Measurements from ENCODE around the gene NOXO1.

The NOXO1 gene

GRCh38 chr16:2009791-2010510 lies 28.7 kb upstream of the NOXO1 start, which contains the start of gene ZNF598:
ZNF598 (minus strand) TSS chr16:2009821.
- Histone ChIP-seq H3K4me2 (ENCODE audit: low read depth, low read length, poor library complexity, severe bottlenecking) (peak within 1 kb of the TSS; percentile 92), H3K27me3 (ENCODE audit: low read length) (no peaks in the 10 kb centered on the region), H3K36me3 (ENCODE audit: low read length) (no peaks in the 10 kb centered on the region), H3K4me3 (ENCODE audit: insufficient read depth, low read length, poor library complexity, severe bottlenecking) (peak within 1 kb of the TSS; percentile 83), H3K9ac (ENCODE audit: low read length) (peak within 1 kb of the TSS; percentile 76), H3K9me3 (ENCODE audit: insufficient read depth, low read length) (no peaks in the 10 kb centered on the region), H2AFZ (ENCODE audit: low read depth, low read length, severe bottlenecking) (peak within 1 kb of the TSS; percentile 28), H3K9me2 (replicated peaks; ENCODE audit: insufficient read depth, low read length) (no peaks in the 10 kb centered on the region), H3K79me2 (ENCODE audit: insufficient read depth, low read length) (peaks cover 44% of the 10 kb centered on the region), H3F3A (ENCODE audit: insufficient read depth) (0 out of 2 replicates have a peak, but pooled peaks cover 3% of the 10 kb centered on the region), H4K20me1 (ENCODE audit: low read depth, low read length) (no peaks in the 10 kb centered on the region), H3K27ac (ENCODE audit: low read depth, low read length) (peak within 1 kb of the TSS; percentile 54)
- no peak for TF ChIP-seq EZH2phosphoT487 (conservative IDR thresholded peaks at IDR 0.05; ENCODE audit: low read length)
- no peak for TF ChIP-seq CTCF (IDR thresholded peaks at IDR 0.05; ENCODE audit: insufficient read depth, low read length, poor library complexity, severe bottlenecking)

DNA sequence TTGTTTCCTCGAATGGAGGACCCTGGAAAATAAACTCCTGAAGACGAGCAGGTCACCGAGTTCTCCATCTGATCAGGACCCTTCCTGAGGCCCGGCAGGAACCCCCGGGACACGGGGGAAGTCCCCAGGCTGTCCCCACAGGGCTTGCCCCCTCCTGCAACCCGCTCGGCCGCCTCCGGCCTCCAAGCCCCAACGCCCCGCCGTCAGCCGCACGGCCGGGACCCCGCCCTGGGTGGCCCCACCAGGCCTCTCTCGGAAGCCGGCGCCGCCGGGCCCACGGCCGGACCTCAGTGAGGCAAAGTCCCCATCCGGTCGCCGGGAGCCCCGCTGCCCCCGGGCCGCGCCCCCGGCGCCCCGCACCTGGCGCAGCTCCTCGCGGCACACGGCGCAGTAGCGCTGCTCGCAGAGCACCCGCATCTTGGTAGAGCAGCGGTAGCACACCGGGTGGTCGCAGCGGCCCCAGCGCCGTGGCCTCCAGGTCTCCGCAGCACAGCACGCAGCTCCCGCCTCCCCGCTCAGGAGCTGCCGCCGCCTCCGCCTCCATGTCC lies 28.0 kb upstream of the NOXO1 start:
- H2AFZ ChIP-seq (ENCODE audit: low read depth, low read length, severe bottlenecking) = no peak overlapping the region
- H3F3A ChIP-seq (ENCODE audit: insufficient read depth) = 0 out of 2 replicates have a peak, but pooled peaks cover 3% of the 10 kb centered on the region
- peaks cover 50% of the 10 kb centered on the region for H3K79me2 ChIP-seq (ENCODE audit: insufficient read depth, low read length)
- peak overlapping the region; percentile 54 for H3K27ac ChIP-seq (ENCODE audit: low read depth, low read length)
- peak overlapping the region; percentile 92 for H3K4me2 ChIP-seq (ENCODE audit: low read depth, low read length, poor library complexity, severe bottlenecking)
- peak overlapping the region; percentile 83 for H3K4me3 ChIP-seq (ENCODE audit: insufficient read depth, low read length, poor library complexity, severe bottlenecking)
- no peaks in the 10 kb centered on the region for H3K27me3 ChIP-seq (ENCODE audit: low read length)
- H4K20me1 ChIP-seq (ENCODE audit: low read depth, low read length) = no peaks in the 10 kb centered on the region
- TF ChIP-seq EZH2phosphoT487 (conservative IDR thresholded peaks at IDR 0.05; ENCODE audit: low read length) = no peak
- no peak for TF ChIP-seq CTCF (IDR thresholded peaks at IDR 0.05; ENCODE audit: insufficient read depth, low read length, poor library complexity, severe bottlenecking)
- H3K9me2 ChIP-seq (replicated peaks; ENCODE audit: insufficient read depth, low read length) = no peaks in the 10 kb centered on the region
- no peaks in the 10 kb centered on the region for H3K9me3 ChIP-seq (ENCODE audit: insufficient read depth, low read length)
- peak overlapping the region; percentile 76 for H3K9ac ChIP-seq (ENCODE audit: low read length)
- no peaks in the 10 kb centered on the region for H3K36me3 ChIP-seq (ENCODE audit: low read length)

- Histone ChIP-seq H2AFZ (ENCODE audit: low read depth, low read length, severe bottlenecking) (no peak overlapping the region), H3K79me2 (ENCODE audit: insufficient read depth, low read length) (peaks cover 56% of the 10 kb centered on the region), H3K4me2 (ENCODE audit: low read depth, low read length, poor library complexity, severe bottlenecking) (peak overlapping the region; percentile 92), H3K27me3 (ENCODE audit: low read length) (no peaks in the 10 kb centered on the region), H3F3A (ENCODE audit: insufficient read depth) (0 out of 2 replicates have a peak, but pooled peaks cover 3% of the 10 kb centered on the region), H3K9me3 (ENCODE audit: insufficient read depth, low read length) (no peaks in the 10 kb centered on the region), H3K9ac (ENCODE audit: low read length) (peak overlapping the region; percentile 76), H3K36me3 (ENCODE audit: low read length) (no peaks in the 10 kb centered on the region), H3K27ac (ENCODE audit: low read depth, low read length) (peak overlapping the region; percentile 54), H3K4me3 (ENCODE audit: insufficient read depth, low read length, poor library complexity, severe bottlenecking) (peak overlapping the region; percentile 83), H3K9me2 (replicated peaks; ENCODE audit: insufficient read depth, low read length) (no peaks in the 10 kb centered on the region), H4K20me1 (ENCODE audit: low read depth, low read length) (no peaks in the 10 kb centered on the region)
- TF ChIP-seq EZH2phosphoT487 (conservative IDR thresholded peaks at IDR 0.05; ENCODE audit: low read length) (no peak), CTCF (IDR thresholded peaks at IDR 0.05; ENCODE audit: insufficient read depth, low read length, poor library complexity, severe bottlenecking) (no peak)
Measured at GRCh38 chr16:2008631-2009163, 27.4 kb upstream of the NOXO1 start.
